GM13977 (cell line): Measurements from ENCODE around the gene DEPP1.
A peak's percentile ranks its signal among the peaks of the same experiment; 100 is the strongest.

Experiments used
- DNase-seq: peaks from one replicate; pipeline ENCODE4 v3.0.0; 2012; ENCODE audit warnings: low spot score
- CTCF ChIP-seq: IDR thresholded peaks from 2 replicates; pipeline ENCODE4 v1.5.1; 2012; ENCODE audit warnings: mild to moderate bottlenecking, control low read depth; ENCODE audit not compliant: insufficient read depth; ENCODE audit errors: extremely low read depth, missing control alignments
- in situ Hi-C: fragments of 300-500 bp; cut with MboI; formaldehyde crosslinking; loops from one replicate; pipeline ENCODE4 v1.12.0; 2022; ENCODE audit warnings: low sequenced_read_pairs, low pct_unique_long_range_greater_than_20kb, mixed read lengths, inconsistent platforms; ENCODE audit not compliant: unreplicated experiment

The DEPP1 gene

GRCh38 chr10:44966129-44966815, 12.3 kb downstream of the DEPP1 start:
- in situ Hi-C loops = no loop called here
- peak; percentile 15 for DNase-seq
- no peak for TF ChIP-seq CTCF

- TF ChIP-seq CTCF = no peak
- DNase-seq = peak; percentile 56
- in situ Hi-C loops = no loop called here
Observed at GRCh38 chr10:44965651-44966097, 12.9 kb downstream of the DEPP1 start.

GRCh38 chr10:44965104-44965503, 13.5 kb downstream of the DEPP1 start:
- no peak for TF ChIP-seq CTCF
- in situ Hi-C loops = no loop called here

GRCh38 chr10:44963772-44964633, 14.6 kb downstream of the DEPP1 start:
- in situ Hi-C loops = no loop called here
- DNase-seq = peak; percentile 13
- TF ChIP-seq CTCF = no peak

More at GRCh38 chr10:44965104-44965503, 13.5 kb downstream of the DEPP1 start:
- DNase-seq = peak; percentile 1

GRCh38 chr10:44962870-44963738, 15.5 kb downstream of the DEPP1 start:
- peak; percentile 4 for DNase-seq
- in situ Hi-C loops = no loop called here
- peak; percentile 29 for TF ChIP-seq CTCF
